K562 (cell line): ENCODE data around the gene GLB1L3. TPM values are rescaled to one million over a fixed set of nuclear protein-coding genes. Genes with fewer than 3 reads are reported as not detected.

Experiments
- ATAC-seq: fragments of 200-7000 bp; cut with Tn5 transposase; 3 replicates; pipeline ENCODE4 v1.9.1; 2020; ENCODE audit warnings: moderate library complexity
- BruUV-seq: library from RNA; stranded (reverse); fragments of 400-500 nt; replicated peaks from 2 replicates; lab custom pipeline; 2021; lab: Mats Ljungman, UMichigan
- CTCF ChIA-PET: fragments of 300-600 bp; formaldehyde crosslinking; extraction: SDS; loops from one replicate; lab custom pipeline; 2021; ENCODE audit warnings: low intra/inter-chr PET ratio; lab: Yijun Ruan, JAX
- POLR2A ChIA-PET: fragments of 300-600, 350-650 bp; sonication (Branson Sonifier 250); formaldehyde crosslinking; extraction: SDS; loops from one replicate; lab custom pipeline; 2021; ENCODE audit warnings: antibody characterized with exemption, inconsistent platforms; lab: Yijun Ruan, JAX
- DNase-seq, 4 experiments: peaks; one replicate each; pipeline versions ENCODE4 v3.0.0 to v3.0.0-alpha.2; 2011 to 2018; ENCODE audit warnings: low spot score in 3 of 4, mixed read lengths in 3 of 4; ENCODE audit errors: extremely low read depth in 1 of 4
- FAIRE-seq: peaks from 2 replicates; lab custom pipeline; 2011; peaks lifted over from hg19 to GRCh38; lab: Jason Lieb, UNC
- H2AFZ ChIP-seq: 2 replicates; pipeline ENCODE4 v1.6.0; 2011; ENCODE audit warnings: low read depth, low read length, control low read depth, inconsistent platforms
- H3K27ac ChIP-seq: fragments of 200-600 bp; 3 replicates; pipeline ENCODE4 v1.8.0; 2011; ENCODE audit warnings: low read depth, mild to moderate bottlenecking, control low read depth, inconsistent platforms, low read length, moderate library complexity, mixed read lengths; ENCODE audit errors: extremely low read depth
- H3K27me3 ChIP-seq, 2 experiments: fragments of 300-600 bp in 1 of 2; 2 replicates in 1 of 2; 3 replicates in 1 of 2; pipeline versions ENCODE4 v1.6.0 to v1.8.0; 2011; ENCODE audit warnings: inconsistent platforms in 2 of 2, low read length in 2 of 2, mild to moderate bottlenecking in 1 of 2, mixed read lengths in 1 of 2, moderate library complexity in 1 of 2; ENCODE audit not compliant: control insufficient read depth in 2 of 2, insufficient read depth in 2 of 2
- H3K36me3 ChIP-seq: fragments of 300-600 bp; 3 replicates; pipeline ENCODE4 v1.8.0; 2011; ENCODE audit warnings: mild to moderate bottlenecking, low read length, inconsistent platforms; ENCODE audit not compliant: control insufficient read depth, insufficient read depth
- H3K4me1 ChIP-seq, 2 experiments: fragments of 200-600 bp in 1 of 2; replicated peaks in 1 of 2; 2 replicates in 1 of 2; 3 replicates in 1 of 2; pipeline versions ENCODE4 v1.5.1 to v1.8.0; 2011; ENCODE audit warnings: inconsistent platforms in 2 of 2, low read length in 2 of 2, mild to moderate bottlenecking in 1 of 2, mixed read lengths in 1 of 2, moderate library complexity in 1 of 2; ENCODE audit not compliant: control insufficient read depth in 2 of 2, insufficient read depth in 2 of 2
- H3K4me2 ChIP-seq: 2 replicates; pipeline ENCODE4 v1.6.1; 2011; ENCODE audit warnings: low read length, control low read depth, inconsistent platforms, mixed read lengths; ENCODE audit not compliant: insufficient read depth
- H3K4me3 ChIP-seq: fragments of 200-600 bp; sonication (generic), shearing (Covaris generic); 2 replicates; pipeline ENCODE4 v1.5.1; 2016; ENCODE audit warnings: control low read depth, inconsistent platforms
- H3K79me2 ChIP-seq: fragments of 200-600 bp; 3 replicates; pipeline ENCODE4 v1.8.0; 2011; ENCODE audit warnings: low read length, inconsistent platforms; ENCODE audit not compliant: control insufficient read depth, insufficient read depth
- H3K9ac ChIP-seq, 2 experiments: 2 replicates each; pipeline versions ENCODE4 v1.6.0 to v1.6.1; 2011; ENCODE audit warnings: low read depth in 2 of 2, low read length in 2 of 2, control low read depth in 1 of 2, inconsistent platforms in 1 of 2, mild to moderate bottlenecking in 1 of 2, mixed read lengths in 1 of 2; ENCODE audit not compliant: insufficient read depth in 1 of 2
- H3K9me1 ChIP-seq: one replicate; pipeline ENCODE4 v1.6.0; 2011; ENCODE audit warnings: inconsistent platforms, mild to moderate bottlenecking, low read length, moderate library complexity; ENCODE audit not compliant: control insufficient read depth, insufficient read depth
- H3K9me3 ChIP-seq: replicated peaks from 2 replicates; pipeline ENCODE4 v1.5.1; 2011; ENCODE audit warnings: low read depth, low read length, inconsistent platforms; ENCODE audit not compliant: control insufficient read depth, insufficient read depth
- H4K20me1 ChIP-seq: replicated peaks from 2 replicates; pipeline ENCODE4 v1.6.1; 2011; ENCODE audit warnings: low read length, inconsistent platforms, mixed read lengths; ENCODE audit not compliant: control insufficient read depth, insufficient read depth
- BDP1 ChIP-seq: IDR thresholded peaks from 3 replicates; pipeline ENCODE4 v1.6.1; 2011; ENCODE audit not compliant: insufficient read length, insufficient read depth
- BHLHE40 ChIP-seq: IDR thresholded peaks from 2 replicates; pipeline ENCODE4 v1.6.1; 2011; ENCODE audit warnings: low read length, improper control_type of control experiment
- C11orf30 ChIP-seq: fragments of 450-650 bp; IDR thresholded peaks from 2 replicates; pipeline ENCODE4 v1.6.1; 2016; ENCODE audit warnings: low read depth, mild to moderate bottlenecking
- FOSL1 ChIP-seq: fragments of 200-800 bp; sonication (Bioruptor generic); conservative IDR thresholded peaks from 2 replicates; pipeline ENCODE4 v1.6.1; 2016; ENCODE audit warnings: missing genetic modification characterization, missing compliant biosample characterization
- JUN ChIP-seq, 2 experiments: sonication (generic) in 1 of 2; formaldehyde crosslinking in 1 of 2; IDR thresholded peaks; 2 replicates each; pipeline versions ENCODE4 v1.6.1 to v1.8.0; 2012 to 2022; ENCODE audit warnings: borderline replicate concordance in 2 of 2, mild to moderate bottlenecking in 2 of 2, improper control_type of control experiment in 1 of 2, low read depth in 1 of 2, low read length in 1 of 2, missing genetic modification reagents in 1 of 2
- KLF16 ChIP-seq: IDR thresholded peaks from 2 replicates; pipeline ENCODE4 v1.6.1; 2016; ENCODE audit warnings: antibody characterized with exemption
- MTA2 ChIP-seq: fragments of 450-650 bp; IDR thresholded peaks from 2 replicates; pipeline ENCODE4 v1.6.1; 2016; ENCODE audit warnings: low read depth
- RBM17 ChIP-seq: fragments of 200-400 bp; formaldehyde crosslinking; IDR thresholded peaks from 2 replicates; pipeline ENCODE4 v1.6.1; 2017; ENCODE audit warnings: low read depth, mild to moderate bottlenecking, low read length, borderline replicate concordance
- SMAD1 ChIP-seq: fragments of 150-350 bp; IDR thresholded peaks from 2 replicates; pipeline ENCODE4 v1.6.1; 2014; ENCODE audit warnings: low read length, low read depth; ENCODE audit not compliant: partially characterized antibody
- SMARCE1 ChIP-seq: fragments of 450-650 bp; IDR thresholded peaks from 2 replicates; pipeline ENCODE4 v1.7.1; 2016; ENCODE audit warnings: mild to moderate bottlenecking
- TBP ChIP-seq: optimal IDR thresholded peaks from 2 replicates; pipeline ENCODE3; 2011; ENCODE audit warnings: low read depth, low read length, improper control_type of control experiment
- TCF3 ChIP-seq: sonication (generic); formaldehyde crosslinking; IDR thresholded peaks from 2 replicates; pipeline ENCODE4 v1.4.0; 2020; ENCODE audit warnings: mild to moderate bottlenecking, missing genetic modification reagents
- ZFP36 ChIP-seq: fragments of 150-350 bp; IDR thresholded peaks from 2 replicates; pipeline ENCODE4 v1.6.1; 2018; ENCODE audit warnings: low read length, low read depth; ENCODE audit not compliant: partially characterized antibody
- ZNF165 ChIP-seq: fragments of 250-450 bp; sonication (Bioruptor Pico); IDR thresholded peaks from 2 replicates; pipeline ENCODE4 v1.4.0; 2020; ENCODE audit warnings: borderline replicate concordance
- ZNF699 ChIP-seq: fragments of 250-450 bp; sonication (Bioruptor Pico); IDR thresholded peaks from 2 replicates; pipeline ENCODE4 v1.8.0; 2021; ENCODE audit warnings: mild to moderate bottlenecking, moderate library complexity; ENCODE audit not compliant: insufficient replicate concordance
- WGBS: fragments of 100-300 bp; shearing (Covaris generic); methylation state at CpG from one replicate; pipeline ENCODE4 v1.1.6; 2016; ENCODE audit warnings: low coverage, mixed read lengths; ENCODE audit not compliant: insufficient coverage; ENCODE audit errors: missing lambda C conversion rate; 5-methylcytosine and 5-hydroxymethylcytosine counted together
- in situ Hi-C: fragments of 300-500 bp; cut with MboI; formaldehyde crosslinking; loops from 4 replicates; pipeline ENCODE4 v1.15.0; 2018; ENCODE audit warnings: inconsistent platforms, mixed read lengths
- intact Hi-C: fragments of 100-400 bp; cut with micrococcal nuclease; formaldehyde crosslinking; loops from 2 replicates; pipeline ENCODE4 v1.14.2; 2022
- polyA plus RNA-seq, 8 experiments: library from polyadenylated mRNA; depleted of rRNA in 4 of 8; stranded (reverse) in 5 of 8; unstranded in 3 of 8; fragments of >200 nt; fragmentation: Nextera tagmentation in 2 of 8; fragmentation: Illumina TruSeq in 1 of 8; extraction: Ambion mirVana in 2 of 8; extraction: Trizol in 1 of 8; gene quantifications; 2 replicates each; pipeline versions ENCODE4 v1.2.1 to v1.2.3, GENCODE V29; 2011 to 2014; ENCODE audit warnings: inconsistent platforms in 1 of 8, missing spikeins in 1 of 8
- total RNA-seq, 7 experiments: library from RNA; depleted of rRNA in 6 of 7; stranded (reverse); fragments of >200 nt in 6 of 7; fragmentation: Illumina TruSeq in 2 of 7; extraction: Trizol in 2 of 7; gene quantifications; 2 replicates each; pipeline versions ENCODE4 v1.2.1 to v1.2.3, GENCODE V29; 2011 to 2021; ENCODE audit warnings: low replicate concordance in 1 of 7
- TF ChIP-seq, protein P1 (sequence below): IDR thresholded peaks from 2 replicates; pipeline ENCODE4 v1.6.1; 2011; ENCODE audit warnings: borderline replicate concordance, low read depth, mild to moderate bottlenecking, moderate library complexity, low read length; ENCODE audit not compliant: insufficient read depth, poor library complexity, severe bottlenecking

Gene GLB1L3
- total and polyA plus RNA-seq, 9 of the 15 experiments (the other 6 are each of a cell fraction or from before 2014, with no cell fraction given) = 0.18 to 3.3 (median 0.49) TPM

DNA sequence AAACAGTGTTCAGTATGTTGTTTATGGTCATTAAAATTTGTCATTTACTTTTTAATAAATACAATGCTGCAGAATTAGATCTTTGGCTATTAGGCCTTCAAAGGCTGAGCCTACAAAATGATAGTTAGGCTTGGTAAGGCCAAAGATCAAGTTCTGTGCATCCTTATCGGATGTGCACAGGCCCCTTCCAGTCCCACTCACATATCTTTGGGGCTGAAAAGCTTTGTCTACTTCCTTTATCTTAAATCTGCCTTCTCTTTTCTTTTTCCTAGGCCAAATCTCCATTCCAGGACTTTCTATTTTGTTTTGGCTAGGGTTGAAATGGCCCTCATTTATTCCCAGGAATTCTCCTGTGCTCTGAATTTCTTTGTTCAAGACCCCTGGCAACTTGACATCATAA is 52.3 kb downstream of the GLB1L3 start (continued):
- TF ChIP-seq TCF3 (CRISPR knock-in tag) (peak; percentile 73), MTA2 (peak; percentile 49), FOSL1 (0 out of 2 replicates have a peak, but pooled peaks have one; percentile 34), KLF16 (peak; percentile 43; the same call in 1 of the 2 replicates)

- Histone ChIP-seq H3K4me1 (peaks cover 8 to 19% of the 10 kb centered on the region in 2 experiments; a peak in 4 of 5 replicates), H3K9ac (no peak overlapping the region), H3K36me3 (no peaks in the 10 kb centered on the region), H3K4me3 (no peak overlapping the region), H2AFZ (peak overlapping the region; percentile 82), H3K27ac (no peak overlapping the region), H4K20me1 (no peaks in the 10 kb centered on the region), H3K79me2 (0 out of 3 replicates have a peak, but pooled peaks cover 2% of the 10 kb centered on the region), H3K9me3 (no peaks in the 10 kb centered on the region), H3K27me3 (peaks cover 4 to 12% of the 10 kb centered on the region in 2 experiments; a peak in 4 of 5 replicates), H3K9me1 (no peaks in the 10 kb centered on the region), H3K4me2 (no peak overlapping the region)
- DNase-seq = no peak
- BruUV-seq = no TSS peak
- TF ChIP-seq JUN (IDR thresholded peaks at IDR 0.05; ENCODE audit: borderline replicate concordance, low read depth, low read length) = no peak
- TF ChIP-seq JUN (CRISPR knock-in tag; IDR thresholded peaks at IDR 0.05; ENCODE audit: borderline replicate concordance) = no peak
- TF ChIP-seq, protein P1, sequence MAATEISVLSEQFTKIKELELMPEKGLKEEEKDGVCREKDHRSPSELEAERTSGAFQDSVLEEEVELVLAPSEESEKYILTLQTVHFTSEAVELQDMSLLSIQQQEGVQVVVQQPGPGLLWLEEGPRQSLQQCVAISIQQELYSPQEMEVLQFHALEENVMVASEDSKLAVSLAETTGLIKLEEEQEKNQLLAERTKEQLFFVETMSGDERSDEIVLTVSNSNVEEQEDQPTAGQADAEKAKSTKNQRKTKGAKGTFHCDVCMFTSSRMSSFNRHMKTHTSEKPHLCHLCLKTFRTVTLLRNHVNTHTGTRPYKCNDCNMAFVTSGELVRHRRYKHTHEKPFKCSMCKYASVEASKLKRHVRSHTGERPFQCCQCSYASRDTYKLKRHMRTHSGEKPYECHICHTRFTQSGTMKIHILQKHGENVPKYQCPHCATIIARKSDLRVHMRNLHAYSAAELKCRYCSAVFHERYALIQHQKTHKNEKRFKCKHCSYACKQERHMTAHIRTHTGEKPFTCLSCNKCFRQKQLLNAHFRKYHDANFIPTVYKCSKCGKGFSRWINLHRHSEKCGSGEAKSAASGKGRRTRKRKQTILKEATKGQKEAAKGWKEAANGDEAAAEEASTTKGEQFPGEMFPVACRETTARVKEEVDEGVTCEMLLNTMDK = no peak
- TF ChIP-seq ZNF165 (CRISPR knock-in tag) = no peak
- TF ChIP-seq ZFP36 = no peak
- no peak for TF ChIP-seq SMAD1
- TF ChIP-seq RBM17 = no peak
- TF ChIP-seq BDP1 = no peak
- TF ChIP-seq SMARCE1 = no peak
- no peak for TF ChIP-seq ZNF699 (CRISPR knock-in tag)
- no peak for TF ChIP-seq TBP
- TF ChIP-seq BHLHE40 = no peak
- TF ChIP-seq C11orf30 = no peak
- intact Hi-C loops = no loop called here
- ChIA-PET POLR2A (no interaction called here), CTCF (interaction anchor here (0.7 kb wide), 1 partner anchor 55 kb away, joined by 4 read pairs; the partner anchor contains the start of gene GLB1L3)
- FAIRE-seq = no peak
- no peak for ATAC-seq
- in situ Hi-C loops = no loop called here
- 62% methylated on average over 21 of the region's 22 CpGs for WGBS
These were observed 54.6 kb downstream of the GLB1L3 start for GRCh38 chr11:134330611-134331353.
